GM10266 (cell line): ENCODE data around the gene PVR.
"Not testable (repeated sequence)": the region's sequence is repeated elsewhere in the genome, so short reads cannot be mapped to it uniquely, and the experiment has no call there.

Experiments used
- DNase-seq: peaks from one replicate; pipeline ENCODE4 v3.0.0; 2012; ENCODE audit errors: extremely low spot score
- TF ChIP-seq, protein P1 (sequence below): IDR thresholded peaks from 2 replicates; pipeline ENCODE4 v1.5.1; 2012; ENCODE audit warnings: mild to moderate bottlenecking, low read depth; ENCODE audit not compliant: control insufficient read depth, insufficient read depth; ENCODE audit errors: missing control alignments

Gene PVR

GRCh38 chr19:44603201-44603945 lies 40.3 kb upstream of the PVR start:
- TF ChIP-seq, protein P1, sequence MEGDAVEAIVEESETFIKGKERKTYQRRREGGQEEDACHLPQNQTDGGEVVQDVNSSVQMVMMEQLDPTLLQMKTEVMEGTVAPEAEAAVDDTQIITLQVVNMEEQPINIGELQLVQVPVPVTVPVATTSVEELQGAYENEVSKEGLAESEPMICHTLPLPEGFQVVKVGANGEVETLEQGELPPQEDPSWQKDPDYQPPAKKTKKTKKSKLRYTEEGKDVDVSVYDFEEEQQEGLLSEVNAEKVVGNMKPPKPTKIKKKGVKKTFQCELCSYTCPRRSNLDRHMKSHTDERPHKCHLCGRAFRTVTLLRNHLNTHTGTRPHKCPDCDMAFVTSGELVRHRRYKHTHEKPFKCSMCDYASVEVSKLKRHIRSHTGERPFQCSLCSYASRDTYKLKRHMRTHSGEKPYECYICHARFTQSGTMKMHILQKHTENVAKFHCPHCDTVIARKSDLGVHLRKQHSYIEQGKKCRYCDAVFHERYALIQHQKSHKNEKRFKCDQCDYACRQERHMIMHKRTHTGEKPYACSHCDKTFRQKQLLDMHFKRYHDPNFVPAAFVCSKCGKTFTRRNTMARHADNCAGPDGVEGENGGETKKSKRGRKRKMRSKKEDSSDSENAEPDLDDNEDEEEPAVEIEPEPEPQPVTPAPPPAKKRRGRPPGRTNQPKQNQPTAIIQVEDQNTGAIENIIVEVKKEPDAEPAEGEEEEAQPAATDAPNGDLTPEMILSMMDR, result no peak
- DNase-seq, result no peak

GRCh38 chr19:44604241-44604640 lies 39.5 kb upstream of the PVR start:
- DNase-seq, result no peak

DNA sequence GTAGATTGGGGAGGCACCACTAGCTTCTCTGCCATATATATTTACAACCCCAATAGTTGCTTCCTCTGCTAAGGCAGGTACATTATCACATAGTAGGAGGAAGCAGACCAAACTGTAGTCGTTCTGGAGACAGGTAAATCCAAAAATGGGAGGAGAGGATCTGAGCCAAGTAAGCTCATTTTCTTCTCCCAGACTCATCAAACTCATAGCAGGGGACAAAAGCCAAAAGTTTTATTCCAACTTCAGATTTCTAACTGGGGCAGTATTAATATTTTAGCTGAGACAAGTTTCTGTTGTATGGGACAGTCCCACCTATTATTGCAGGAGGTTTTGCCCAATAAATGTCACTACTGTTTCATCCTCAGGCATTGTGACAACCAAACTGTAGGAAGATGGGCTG lies 38.2 kb upstream of the PVR start:
- no peak for DNase-seq
- TF ChIP-seq, protein P1, result no peak

More at GRCh38 chr19:44604241-44604640, 39.5 kb upstream of the PVR start:
- TF ChIP-seq, protein P1, result no peak

- no peak for DNase-seq
- TF ChIP-seq, protein P1, result no peak
Measured at GRCh38 chr19:44607049-44607448, 36.7 kb upstream of the PVR start.

GRCh38 chr19:44607917-44608316 lies 35.8 kb upstream of the PVR start:
- TF ChIP-seq, protein P1, result no peak
- DNase-seq, result no peak

GRCh38 chr19:44608391-44608821 lies 35.3 kb upstream of the PVR start:
- no peak for DNase-seq
- TF ChIP-seq, protein P1, result no peak

- no peak for DNase-seq
- TF ChIP-seq, protein P1, result no peak
Measured at GRCh38 chr19:44609219-44609618, 34.5 kb upstream of the PVR start.

DNA sequence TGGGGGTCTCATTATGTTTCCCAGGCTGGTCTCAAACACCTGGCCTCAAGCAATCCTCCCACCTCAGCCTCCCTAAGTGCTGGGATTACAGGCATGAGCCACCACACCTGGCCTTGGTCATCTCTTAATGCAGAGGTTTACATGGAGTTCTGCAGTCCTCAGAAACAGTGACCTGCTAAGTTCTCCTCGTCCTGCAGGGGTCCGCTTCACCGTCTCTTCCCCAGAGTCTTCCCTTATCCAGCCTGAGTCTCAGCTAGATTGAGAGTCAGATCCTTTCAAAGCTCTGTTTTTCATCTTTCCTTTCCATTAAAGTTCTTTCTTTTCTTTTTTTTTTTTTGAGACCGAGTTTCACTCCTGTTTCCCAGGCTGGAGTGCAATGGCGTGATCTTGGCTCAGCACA lies 33.2 kb upstream of the PVR start:
- DNase-seq, result not testable (repeated sequence)
